ENCODE measurements around the gene CBLIF. TPM values are rescaled to one million over a fixed set of nuclear protein-coding genes. Genes with fewer than 3 reads are reported as not detected.
"Not testable (repeated sequence)": the region's sequence is repeated elsewhere in the genome, so short reads cannot be mapped to it uniquely, and the experiment has no call there.

Gene CBLIF
- total RNA-seq, 1 experiment from 2014 or later: not detected

- in situ Hi-C loops (cut with HindIII; ENCODE audit: low sequenced_read_pairs); DNase-seq (ENCODE audit: low spot score): not testable (repeated sequence)
Measured at GRCh38 chr11:59849551-59849950, 4.3 kb upstream of the CBLIF start.

GRCh38 chr11:59849129-59849528, 3.8 kb upstream of the CBLIF start:
- in situ Hi-C loops (cut with HindIII; ENCODE audit: low sequenced_read_pairs): no loop called here
- no peak for DNase-seq (ENCODE audit: low spot score)

- in situ Hi-C loops (cut with HindIII; ENCODE audit: low sequenced_read_pairs); DNase-seq (ENCODE audit: low spot score): not testable (repeated sequence)
Measured at GRCh38 chr11:59848439-59848838, 3.1 kb upstream of the CBLIF start.

- DNase-seq (ENCODE audit: low spot score): no peak
- in situ Hi-C loops (cut with HindIII; ENCODE audit: low sequenced_read_pairs): no loop called here
Measured at GRCh38 chr11:59847626-59848025, 2.3 kb upstream of the CBLIF start.

- in situ Hi-C loops (cut with HindIII; ENCODE audit: low sequenced_read_pairs): no loop called here
- DNase-seq (ENCODE audit: low spot score): no peak
Measured at GRCh38 chr11:59846556-59846955, 1.3 kb upstream of the CBLIF start.

- in situ Hi-C loops (cut with HindIII; ENCODE audit: low sequenced_read_pairs): no loop called here
- DNase-seq (ENCODE audit: low spot score): no peak
Measured at GRCh38 chr11:59842316-59842715, 3.0 kb downstream of the CBLIF start.

- in situ Hi-C loops (cut with HindIII; ENCODE audit: low sequenced_read_pairs): no loop called here
Measured at GRCh38 chr11:59841514-59841913, 3.8 kb downstream of the CBLIF start.

GRCh38 chr11:59839615-59840014, 5.7 kb downstream of the CBLIF start:
- DNase-seq (ENCODE audit: low spot score): no peak
- in situ Hi-C loops (cut with HindIII; ENCODE audit: low sequenced_read_pairs): no loop called here

More at GRCh38 chr11:59841514-59841913, 3.8 kb downstream of the CBLIF start:
- no peak for DNase-seq (ENCODE audit: low spot score)

GRCh38 chr11:59833602-59834001, 11.7 kb downstream of the CBLIF start:
- in situ Hi-C loops (cut with HindIII; ENCODE audit: low sequenced_read_pairs): no loop called here
- DNase-seq (ENCODE audit: low spot score): no peak

- in situ Hi-C loops (cut with HindIII; ENCODE audit: low sequenced_read_pairs): no loop called here
Measured at GRCh38 chr11:59829358-59829757, 15.9 kb downstream of the CBLIF start.

GRCh38 chr11:59822989-59823566, 22.2 kb downstream of the CBLIF start:
- peak; percentile 67 for DNase-seq (ENCODE audit: low spot score)
- in situ Hi-C loops (cut with HindIII; ENCODE audit: low sequenced_read_pairs): no loop called here

More at GRCh38 chr11:59829358-59829757, 15.9 kb downstream of the CBLIF start:
- no peak for DNase-seq (ENCODE audit: low spot score)

- in situ Hi-C loops (cut with HindIII; ENCODE audit: low sequenced_read_pairs): no loop called here
- peak; percentile 23 for DNase-seq (ENCODE audit: low spot score)
Measured at GRCh38 chr11:59818572-59818971, 26.7 kb downstream of the CBLIF start.

GRCh38 chr11:59816434-59816833, 28.9 kb downstream of the CBLIF start:
- in situ Hi-C loops (cut with HindIII; ENCODE audit: low sequenced_read_pairs): not testable (repeated sequence)

GRCh38 chr11:59815754-59816153, 29.5 kb downstream of the CBLIF start:
- in situ Hi-C loops (cut with HindIII; ENCODE audit: low sequenced_read_pairs): no loop called here
- no peak for DNase-seq (ENCODE audit: low spot score)

More at GRCh38 chr11:59816434-59816833, 28.9 kb downstream of the CBLIF start:
- DNase-seq (ENCODE audit: low spot score): not testable (repeated sequence)

- DNase-seq (ENCODE audit: low spot score): no peak
- in situ Hi-C loops (cut with HindIII; ENCODE audit: low sequenced_read_pairs): no loop called here
Measured at GRCh38 chr11:59814021-59814420, 31.3 kb downstream of the CBLIF start.

- in situ Hi-C loops (cut with HindIII; ENCODE audit: low sequenced_read_pairs): no loop called here
- DNase-seq (ENCODE audit: low spot score): no peak
Measured at GRCh38 chr11:59813364-59813763, 31.9 kb downstream of the CBLIF start.

GRCh38 chr11:59812220-59812619, 33.1 kb downstream of the CBLIF start:
- no peak for DNase-seq (ENCODE audit: low spot score)
- in situ Hi-C loops (cut with HindIII; ENCODE audit: low sequenced_read_pairs): no loop called here

- no peak for DNase-seq (ENCODE audit: low spot score)
- in situ Hi-C loops (cut with HindIII; ENCODE audit: low sequenced_read_pairs): no loop called here
Measured at GRCh38 chr11:59810911-59811259, 34.4 kb downstream of the CBLIF start.

GRCh38 chr11:59810189-59810910, 34.9 kb downstream of the CBLIF start, which contains the start of gene MRPL16:
Gene MRPL16, minus strand, starts transcription at chr11:59810778. Its CDS starts 120 bp downstream, at chr11:59810658.
- peak; percentile 89 for DNase-seq (ENCODE audit: low spot score)
- in situ Hi-C loops (cut with HindIII; ENCODE audit: low sequenced_read_pairs): no loop called here

- DNase-seq (ENCODE audit: low spot score): no peak
- in situ Hi-C loops (cut with HindIII; ENCODE audit: low sequenced_read_pairs): no loop called here
Measured at GRCh38 chr11:59807047-59807610, 38.2 kb downstream of the CBLIF start.
